ENCODE measurements around the gene ZNF407.

DNA sequence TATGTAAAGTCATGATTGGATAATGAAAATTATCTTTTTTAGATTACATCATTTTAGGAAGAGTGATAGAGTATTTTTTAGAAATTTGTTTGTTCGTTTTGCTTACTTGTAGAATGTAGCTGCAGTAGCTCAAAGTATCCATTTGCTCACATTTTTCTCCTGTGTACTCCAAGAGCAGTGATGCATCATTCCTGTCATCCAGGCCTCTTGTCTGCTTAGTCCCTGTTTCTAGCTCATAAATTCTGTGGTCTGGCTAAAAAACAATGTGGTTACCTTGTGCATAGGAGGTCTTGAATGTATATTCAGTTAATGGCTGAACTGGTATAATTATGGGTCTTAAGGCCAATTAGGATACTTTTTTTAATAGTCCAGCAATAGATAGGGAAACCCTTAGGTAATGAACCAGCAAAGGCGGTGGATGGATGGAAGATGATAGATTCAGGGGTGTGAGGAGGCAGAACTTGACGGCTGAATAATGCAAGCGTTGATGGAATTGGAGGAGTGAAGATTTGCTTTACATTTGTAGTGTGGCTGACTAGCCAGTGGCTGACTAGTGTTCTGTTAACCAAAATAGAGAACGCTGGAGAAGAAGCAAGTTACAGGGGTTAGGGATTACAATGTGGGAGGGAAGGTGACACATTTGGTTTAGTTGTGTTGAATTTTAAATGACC, 145.0 kb downstream of the ZNF407 start:
- TF ChIP-seq, protein P1, sequence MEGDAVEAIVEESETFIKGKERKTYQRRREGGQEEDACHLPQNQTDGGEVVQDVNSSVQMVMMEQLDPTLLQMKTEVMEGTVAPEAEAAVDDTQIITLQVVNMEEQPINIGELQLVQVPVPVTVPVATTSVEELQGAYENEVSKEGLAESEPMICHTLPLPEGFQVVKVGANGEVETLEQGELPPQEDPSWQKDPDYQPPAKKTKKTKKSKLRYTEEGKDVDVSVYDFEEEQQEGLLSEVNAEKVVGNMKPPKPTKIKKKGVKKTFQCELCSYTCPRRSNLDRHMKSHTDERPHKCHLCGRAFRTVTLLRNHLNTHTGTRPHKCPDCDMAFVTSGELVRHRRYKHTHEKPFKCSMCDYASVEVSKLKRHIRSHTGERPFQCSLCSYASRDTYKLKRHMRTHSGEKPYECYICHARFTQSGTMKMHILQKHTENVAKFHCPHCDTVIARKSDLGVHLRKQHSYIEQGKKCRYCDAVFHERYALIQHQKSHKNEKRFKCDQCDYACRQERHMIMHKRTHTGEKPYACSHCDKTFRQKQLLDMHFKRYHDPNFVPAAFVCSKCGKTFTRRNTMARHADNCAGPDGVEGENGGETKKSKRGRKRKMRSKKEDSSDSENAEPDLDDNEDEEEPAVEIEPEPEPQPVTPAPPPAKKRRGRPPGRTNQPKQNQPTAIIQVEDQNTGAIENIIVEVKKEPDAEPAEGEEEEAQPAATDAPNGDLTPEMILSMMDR (IDR thresholded peaks at IDR 0.05), result no peak
- no peak for TF ChIP-seq EZH2 (IDR thresholded peaks at IDR 0.05)

Data from neural progenitor cell (in vitro differentiated cells).